Measurements from ENCODE around the gene TNIP1. TPM values are rescaled to one million over a fixed set of nuclear protein-coding genes. Genes with fewer than 3 reads are reported as not detected.

Gene TNIP1
- total RNA-seq, 1 donor: 85.8 TPM

- no peaks in the 10 kb centered on the region for H4K20me1 ChIP-seq (ENCODE audit: insufficient read depth, low read length)
- H2AFZ ChIP-seq (ENCODE audit: low read length): no peak overlapping the region
- no peak overlapping the region for H3K27ac ChIP-seq (ENCODE audit: low read depth, low read length)
- no peak overlapping the region for H3K4me3 ChIP-seq (ENCODE audit: insufficient read depth, low read length)
- H3K4me1 ChIP-seq (ENCODE audit: insufficient read depth, low read length): peaks cover 14% of the 10 kb centered on the region
- TF ChIP-seq CTCF (IDR thresholded peaks at IDR 0.05; ENCODE audit: extremely low read depth, low read depth, low read length): no peak
- H3K27me3 ChIP-seq (ENCODE audit: insufficient read depth, low read length): peaks cover 11% of the 10 kb centered on the region
- H3K4me2 ChIP-seq (ENCODE audit: insufficient read depth, low read length): no peak overlapping the region
- DNase-seq (ENCODE audit: insufficient read length, low spot score, missing footprints): no peak
- no peaks in the 10 kb centered on the region for H3K9me3 ChIP-seq (ENCODE audit: low read depth, low read length)
- H3K79me2 ChIP-seq (ENCODE audit: insufficient read depth, low read length): no peaks in the 10 kb centered on the region
- H3K36me3 ChIP-seq (ENCODE audit: insufficient read depth, low read length): no peaks in the 10 kb centered on the region
Measured at GRCh38 chr5:151008906-151009305, 71.9 kb downstream of the TNIP1 start.

- Histone ChIP-seq H3K4me1 (ENCODE audit: insufficient read depth, low read length) (peaks cover 14% of the 10 kb centered on the region), H3K9me3 (ENCODE audit: low read depth, low read length) (no peaks in the 10 kb centered on the region), H3K79me2 (ENCODE audit: insufficient read depth, low read length) (no peaks in the 10 kb centered on the region), H3K36me3 (ENCODE audit: insufficient read depth, low read length) (no peaks in the 10 kb centered on the region), H3K27ac (ENCODE audit: low read depth, low read length) (no peak overlapping the region), H3K4me2 (ENCODE audit: insufficient read depth, low read length) (no peak overlapping the region), H3K27me3 (ENCODE audit: insufficient read depth, low read length) (peaks cover 11% of the 10 kb centered on the region), H2AFZ (ENCODE audit: low read length) (no peak overlapping the region), H4K20me1 (ENCODE audit: insufficient read depth, low read length) (no peaks in the 10 kb centered on the region), H3K4me3 (ENCODE audit: insufficient read depth, low read length) (no peak overlapping the region)
- TF ChIP-seq CTCF (IDR thresholded peaks at IDR 0.05; ENCODE audit: extremely low read depth, low read depth, low read length): no peak
- no peak for DNase-seq (ENCODE audit: insufficient read length, low spot score, missing footprints)
Measured at GRCh38 chr5:151008210-151008491, 72.7 kb downstream of the TNIP1 start.

- no peaks in the 10 kb centered on the region for H3K36me3 ChIP-seq (ENCODE audit: insufficient read depth, low read length)
- DNase-seq (ENCODE audit: insufficient read length, low spot score, missing footprints): no peak
- H3K4me2 ChIP-seq (ENCODE audit: insufficient read depth, low read length): no peak overlapping the region
- no peak overlapping the region for H3K27ac ChIP-seq (ENCODE audit: low read depth, low read length)
- H3K4me3 ChIP-seq (ENCODE audit: insufficient read depth, low read length): no peak overlapping the region
- H2AFZ ChIP-seq (ENCODE audit: low read length): no peak overlapping the region
- no peaks in the 10 kb centered on the region for H3K9me3 ChIP-seq (ENCODE audit: low read depth, low read length)
- no peak for TF ChIP-seq CTCF (IDR thresholded peaks at IDR 0.05; ENCODE audit: extremely low read depth, low read depth, low read length)
- peaks cover 11% of the 10 kb centered on the region for H3K27me3 ChIP-seq (ENCODE audit: insufficient read depth, low read length)
- H3K4me1 ChIP-seq (ENCODE audit: insufficient read depth, low read length): peaks cover 14% of the 10 kb centered on the region
- no peaks in the 10 kb centered on the region for H4K20me1 ChIP-seq (ENCODE audit: insufficient read depth, low read length)
- H3K79me2 ChIP-seq (ENCODE audit: insufficient read depth, low read length): no peaks in the 10 kb centered on the region
Measured at GRCh38 chr5:151007430-151008209, 73.2 kb downstream of the TNIP1 start.

- no peak for DNase-seq (ENCODE audit: insufficient read length, low spot score, missing footprints)
- H3K27me3 ChIP-seq (ENCODE audit: insufficient read depth, low read length): peaks cover 11% of the 10 kb centered on the region
- no peak overlapping the region for H2AFZ ChIP-seq (ENCODE audit: low read length)
- H3K4me3 ChIP-seq (ENCODE audit: insufficient read depth, low read length): no peak overlapping the region
- no peaks in the 10 kb centered on the region for H3K36me3 ChIP-seq (ENCODE audit: insufficient read depth, low read length)
- H3K27ac ChIP-seq (ENCODE audit: low read depth, low read length): no peak overlapping the region
- TF ChIP-seq CTCF (IDR thresholded peaks at IDR 0.05; ENCODE audit: extremely low read depth, low read depth, low read length): no peak
- peaks cover 14% of the 10 kb centered on the region for H3K4me1 ChIP-seq (ENCODE audit: insufficient read depth, low read length)
- no peaks in the 10 kb centered on the region for H3K79me2 ChIP-seq (ENCODE audit: insufficient read depth, low read length)
- H3K9me3 ChIP-seq (ENCODE audit: low read depth, low read length): no peaks in the 10 kb centered on the region
- peak overlapping the region; percentile 31 for H3K4me2 ChIP-seq (ENCODE audit: insufficient read depth, low read length)
- no peaks in the 10 kb centered on the region for H4K20me1 ChIP-seq (ENCODE audit: insufficient read depth, low read length)
Measured at GRCh38 chr5:151006704-151007334, 74.0 kb downstream of the TNIP1 start.
